Prostate gland (tissue), 2 donors: ENCODE data around the gene GUCA2A. TPM values are rescaled to one million over a fixed set of nuclear protein-coding genes. Genes with fewer than 3 reads are reported as not detected.

ENCODE experiments used
- DNase-seq: peaks from one replicate; pipeline ENCODE4 v3.0.0-alpha.2; 2019; ENCODE audit warnings: low spot score
- H3K27ac ChIP-seq, 2 donors: fragments of 200-600 bp; sonication (generic); 2 replicates each; pipeline ENCODE4 v1.5.1; 2017 to 2019
- H3K27me3 ChIP-seq: fragments of 200-600 bp; sonication (generic); replicated peaks from 2 replicates; pipeline ENCODE4 v1.5.1; 2019; ENCODE audit not compliant: insufficient read depth
- H3K36me3 ChIP-seq, 2 donors: fragments of 200-600 bp; sonication (generic); 1 replicate in 1 of 2; 2 replicates in 1 of 2; pipeline versions ENCODE4 v1.5.1 to v1.8.1; 2017 to 2019
- H3K4me1 ChIP-seq: fragments of 200-600 bp; sonication (generic); replicated peaks from 2 replicates; pipeline ENCODE4 v1.5.1; 2019
- H3K4me3 ChIP-seq, 2 donors: fragments of 200-600 bp; sonication (generic); 2 replicates each; pipeline ENCODE4 v1.5.1; 2017 to 2019
- H3K9me3 ChIP-seq: fragments of 200-600 bp; sonication (generic); 2 replicates; pipeline ENCODE4 v1.5.1; 2017
- POLR2A ChIP-seq: fragments of 450-650 bp; IDR thresholded peaks from one replicate; pipeline ENCODE4 v1.6.1; 2016; ENCODE audit warnings: antibody characterized with exemption, mild to moderate bottlenecking
- POLR2AphosphoS5 ChIP-seq: sonication (generic); formaldehyde crosslinking; IDR thresholded peaks from one replicate; pipeline ENCODE4 v1.6.1; 2017; ENCODE audit warnings: antibody characterized with exemption
- WGBS: methylation state at CpG from one replicate; pipeline ENCODE4 v1.1.5; 2018; 5-methylcytosine and 5-hydroxymethylcytosine counted together
- intact Hi-C: fragments of 100-400 bp; cut with DNase I; formaldehyde crosslinking; loops from one replicate; pipeline ENCODE4 v1.14.2; 2022
- total RNA-seq, 2 donors: library from RNA; depleted of rRNA; stranded (reverse); fragments of >200 nt; gene quantifications; one replicate each; pipeline ENCODE4 v1.1.0, GENCODE V29; 2016
- TF ChIP-seq, protein P1 (sequence below), 4 experiments: fragments of 200-600 bp in 2 of 4; fragments of 450-650 bp in 2 of 4; sonication (generic) in 2 of 4; IDR thresholded peaks; 1 replicate in 3 of 4; 2 replicates in 1 of 4; pipeline ENCODE4 v1.5.1; 2016 to 2019; ENCODE audit warnings: antibody characterized with exemption in 4 of 4, mild to moderate bottlenecking in 2 of 4, moderate library complexity in 2 of 4

Gene GUCA2A
- total RNA-seq, 2 donors from 2014 or later = not detected

DNA sequence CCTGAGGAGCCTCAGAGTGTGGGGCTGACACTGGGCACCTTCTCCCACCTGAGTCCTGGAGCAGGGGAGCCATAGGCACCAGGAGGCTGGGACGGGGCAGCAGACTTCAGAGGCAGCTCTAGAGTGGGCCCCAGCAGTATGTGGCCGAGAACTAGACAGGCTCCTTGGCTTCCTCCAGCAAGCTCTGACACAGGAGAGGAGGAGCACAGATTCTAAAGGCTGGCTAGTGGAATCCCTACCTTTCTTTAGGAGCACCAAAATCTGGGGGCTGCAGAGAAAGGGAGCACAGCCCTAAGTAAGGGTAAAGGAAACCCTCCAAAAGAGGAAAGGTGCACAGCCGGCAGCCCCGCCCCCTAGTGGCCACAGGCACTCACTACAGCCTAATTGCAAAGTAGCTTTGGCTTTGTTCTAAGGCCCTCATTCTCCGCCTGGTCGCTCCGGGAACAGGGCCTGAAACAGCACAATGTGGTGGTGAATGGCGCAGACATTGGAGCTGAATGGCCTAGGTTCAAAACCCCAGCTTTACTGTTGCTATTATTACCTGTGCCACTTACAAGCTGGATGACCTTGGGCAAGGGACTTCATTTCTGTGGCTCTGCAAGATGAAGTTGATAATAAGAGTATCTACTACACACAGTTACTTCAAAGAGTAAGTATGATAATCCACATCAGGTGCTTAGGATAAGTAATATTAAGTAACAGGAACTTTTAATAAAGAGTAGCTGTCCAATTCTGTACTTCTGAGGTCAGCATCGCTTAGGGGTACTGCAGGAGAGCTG lies 8.8 kb upstream of the GUCA2A start:
- DNase-seq = peak; percentile 49
- peak overlapping the region; percentile 74 to 82 for H3K27ac ChIP-seq
- no peaks in the 10 kb centered on the region for H3K36me3 ChIP-seq
- 28% methylated on average over 9 of the region's 9 CpGs for WGBS
- no peaks in the 10 kb centered on the region for H3K27me3 ChIP-seq
- intact Hi-C loops = loop anchor here (2.0 to 10.0 kb wide), 3 partner anchors 139 to 599 kb away; partner anchors contain the start of genes PPCS and ZMYND12
- H3K4me1 ChIP-seq = peaks cover 22% of the 10 kb centered on the region
- TF ChIP-seq, protein P1, sequence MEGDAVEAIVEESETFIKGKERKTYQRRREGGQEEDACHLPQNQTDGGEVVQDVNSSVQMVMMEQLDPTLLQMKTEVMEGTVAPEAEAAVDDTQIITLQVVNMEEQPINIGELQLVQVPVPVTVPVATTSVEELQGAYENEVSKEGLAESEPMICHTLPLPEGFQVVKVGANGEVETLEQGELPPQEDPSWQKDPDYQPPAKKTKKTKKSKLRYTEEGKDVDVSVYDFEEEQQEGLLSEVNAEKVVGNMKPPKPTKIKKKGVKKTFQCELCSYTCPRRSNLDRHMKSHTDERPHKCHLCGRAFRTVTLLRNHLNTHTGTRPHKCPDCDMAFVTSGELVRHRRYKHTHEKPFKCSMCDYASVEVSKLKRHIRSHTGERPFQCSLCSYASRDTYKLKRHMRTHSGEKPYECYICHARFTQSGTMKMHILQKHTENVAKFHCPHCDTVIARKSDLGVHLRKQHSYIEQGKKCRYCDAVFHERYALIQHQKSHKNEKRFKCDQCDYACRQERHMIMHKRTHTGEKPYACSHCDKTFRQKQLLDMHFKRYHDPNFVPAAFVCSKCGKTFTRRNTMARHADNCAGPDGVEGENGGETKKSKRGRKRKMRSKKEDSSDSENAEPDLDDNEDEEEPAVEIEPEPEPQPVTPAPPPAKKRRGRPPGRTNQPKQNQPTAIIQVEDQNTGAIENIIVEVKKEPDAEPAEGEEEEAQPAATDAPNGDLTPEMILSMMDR (IDR thresholded peaks at IDR 0.05) = peak; percentile 87 to 93 (median 89)
- no peak for TF ChIP-seq POLR2AphosphoS5
- no peak overlapping the region for H3K4me3 ChIP-seq
- no peaks in the 10 kb centered on the region for H3K9me3 ChIP-seq

- H3K4me3 ChIP-seq = no peak overlapping the region
- intact Hi-C loops = loop anchor here (2.0 to 10.0 kb wide), 3 partner anchors 138 to 598 kb away; partner anchors contain the start of genes PPCS and ZMYND12
- no peaks in the 10 kb centered on the region for H3K36me3 ChIP-seq
- H3K27me3 ChIP-seq = no peaks in the 10 kb centered on the region
- H3K27ac ChIP-seq = peak overlapping the region; percentile 74 to 82
- peaks cover 15% of the 10 kb centered on the region for H3K4me1 ChIP-seq
- peak; percentile 58 for DNase-seq
- 39% methylated on average over 15 of the region's 15 CpGs for WGBS
- no peaks in the 10 kb centered on the region for H3K9me3 ChIP-seq
- TF ChIP-seq, protein P1 (IDR thresholded peaks at IDR 0.05) = no peak
- peak; percentile 42 for TF ChIP-seq POLR2AphosphoS5
- no peak for TF ChIP-seq POLR2A
Observed at GRCh38 chr1:42172381-42173133, 8.0 kb upstream of the GUCA2A start.

DNA sequence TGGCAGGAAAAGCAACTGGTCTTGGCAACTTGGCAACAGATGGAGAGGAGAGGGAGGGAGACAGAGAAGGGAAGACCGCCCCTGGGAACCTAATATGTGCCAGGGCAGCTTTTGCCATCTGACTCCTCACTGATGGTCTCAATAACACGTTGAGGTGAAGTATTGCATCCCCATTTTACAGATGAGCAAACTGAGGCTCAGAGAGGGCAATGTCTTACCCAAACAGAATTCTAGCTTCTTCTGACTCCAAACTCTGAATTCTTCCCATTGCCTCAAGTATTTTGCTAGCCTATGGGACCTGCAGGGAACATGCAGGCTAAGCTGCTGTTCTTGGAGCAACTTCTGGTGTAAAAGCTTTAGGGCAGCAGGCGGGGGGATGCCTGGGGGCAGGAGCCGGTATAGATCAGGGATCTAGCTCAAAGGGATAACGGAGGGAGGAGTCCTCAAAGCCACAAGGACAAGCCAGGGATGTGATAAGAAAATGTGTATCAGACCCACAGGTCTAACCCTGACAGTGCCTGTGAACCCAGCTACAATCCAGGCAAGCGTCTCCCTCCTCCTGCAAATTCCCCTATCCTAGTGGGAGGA lies 7.2 kb upstream of the GUCA2A start:
- no peaks in the 10 kb centered on the region for H3K27me3 ChIP-seq
- peak overlapping the region in 1 of 2 donors; percentile 74 for H3K27ac ChIP-seq
- intact Hi-C loops = loop anchor here (2.0 to 10.0 kb wide), 3 partner anchors 137 to 597 kb away; partner anchors contain the start of genes PPCS and ZMYND12
- no peaks in the 10 kb centered on the region for H3K9me3 ChIP-seq
- peaks cover 10% of the 10 kb centered on the region for H3K4me1 ChIP-seq
- no peak for DNase-seq
- H3K4me3 ChIP-seq = no peak overlapping the region
- TF ChIP-seq, protein P1 (IDR thresholded peaks at IDR 0.05) = no peak
- TF ChIP-seq POLR2AphosphoS5 = no peak
- TF ChIP-seq POLR2A = no peak
- no peaks in the 10 kb centered on the region for H3K36me3 ChIP-seq
- 73% methylated on average over 6 of the region's 6 CpGs for WGBS

GRCh38 chr1:42170779-42171621 lies 6.5 kb upstream of the GUCA2A start:
- DNase-seq = no peak
- intact Hi-C loops = loop anchor here (10.0 kb wide), 2 partner anchors 136 to 284 kb away; partner anchors contain the start of genes PPCS and ZMYND12
- 46% methylated on average over 17 of the region's 17 CpGs for WGBS

More at GRCh38 chr1:42170779-42171621, 6.5 kb upstream of the GUCA2A start:
- Histone ChIP-seq H3K4me1 (peaks cover 10% of the 10 kb centered on the region), H3K27ac (no peak overlapping the region), H3K36me3 (no peaks in the 10 kb centered on the region), H3K27me3 (no peaks in the 10 kb centered on the region), H3K4me3 (no peak overlapping the region), H3K9me3 (no peaks in the 10 kb centered on the region)
- TF ChIP-seq, protein P1 (IDR thresholded peaks at IDR 0.05) = no peak
- TF ChIP-seq POLR2A (no peak), POLR2AphosphoS5 (no peak)
